Measurements from ENCODE around the gene KCNH5.
"Not testable (repeated sequence)": the region's sequence is repeated elsewhere in the genome, so short reads cannot be mapped to it uniquely, and the experiment has no call there.

The KCNH5 gene

DNA sequence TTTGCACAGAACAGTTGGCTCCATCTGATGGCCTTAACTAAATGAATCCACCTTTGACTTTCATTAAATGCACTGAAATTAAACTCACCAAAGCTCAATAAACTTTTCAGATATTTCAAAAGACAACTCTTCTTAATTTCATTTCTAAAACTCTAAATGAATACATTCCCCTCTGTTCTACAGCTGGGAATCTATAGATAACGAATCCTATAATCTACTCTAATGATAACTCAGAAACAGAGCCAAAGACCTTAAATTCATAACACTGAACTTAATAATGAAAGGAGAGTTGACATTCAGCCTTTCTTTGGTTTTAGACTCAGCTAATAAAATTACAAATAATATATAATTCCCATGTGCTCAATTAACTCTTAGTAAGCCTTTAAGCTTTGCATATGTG is 150.5 kb downstream of the KCNH5 start:
- DNase-seq (ENCODE audit: low spot score) (no peak), FAIRE-seq (no peak)

DNA sequence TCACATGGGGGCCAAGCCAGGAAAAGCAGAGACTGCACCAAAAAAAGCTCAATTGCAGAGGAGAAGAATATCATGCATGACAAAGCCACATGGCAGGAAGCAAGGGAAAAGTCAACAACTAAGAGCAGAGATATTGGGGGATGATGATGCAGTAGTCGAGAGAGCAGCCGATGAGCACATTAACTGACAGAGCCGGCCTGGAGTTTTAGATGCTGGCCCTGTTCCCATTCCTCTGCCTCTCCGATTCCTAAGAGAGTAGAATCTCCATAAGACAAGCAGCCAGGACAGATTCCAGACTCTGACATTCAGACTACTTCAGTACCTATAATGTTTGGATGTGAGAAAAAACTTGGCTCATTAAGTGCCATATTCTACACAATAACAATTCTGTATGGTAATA is 155.9 kb downstream of the KCNH5 start:
- FAIRE-seq (no peak), DNase-seq (ENCODE audit: low spot score) (no peak)

DNA sequence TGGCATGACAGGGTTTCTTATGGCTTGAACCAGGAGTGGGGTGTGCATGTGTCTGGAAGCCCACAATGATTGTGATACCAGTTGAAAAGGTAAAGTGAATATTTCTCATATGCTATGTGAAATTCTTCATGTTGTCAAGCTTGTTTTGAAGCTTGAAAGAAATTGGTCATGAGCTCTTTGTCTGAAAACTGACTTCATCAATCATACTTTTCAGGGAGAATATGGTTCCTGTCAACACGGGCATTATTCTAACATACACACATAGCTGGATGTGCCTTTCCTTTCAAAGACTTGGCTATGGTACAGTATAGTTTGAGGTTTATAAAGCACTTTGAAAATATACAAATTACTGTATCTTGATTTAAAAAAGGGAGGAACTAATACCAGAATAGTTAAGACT is 158.8 kb downstream of the KCNH5 start:
- FAIRE-seq (no peak), DNase-seq (ENCODE audit: low spot score) (no peak)

DNA sequence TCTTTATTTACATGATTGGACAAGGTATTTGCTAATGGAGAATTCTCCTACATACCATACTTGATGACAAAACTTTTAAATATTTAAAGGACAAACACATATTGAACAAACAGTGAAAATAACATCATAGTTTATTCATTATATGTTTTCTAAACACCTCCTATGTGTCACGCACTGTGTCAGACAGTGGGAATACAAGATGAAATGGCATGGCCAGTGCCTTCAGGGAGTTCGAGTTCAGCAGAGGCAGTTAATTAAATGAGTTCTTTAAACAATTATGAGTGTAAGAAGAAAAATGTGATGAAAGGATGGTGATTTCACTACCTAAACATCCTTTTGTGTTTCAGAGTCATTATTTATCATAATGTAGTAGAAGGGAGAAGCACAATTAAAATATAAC is 159.8 kb downstream of the KCNH5 start:
- DNase-seq (ENCODE audit: low spot score) (no peak), FAIRE-seq (no peak)

DNA sequence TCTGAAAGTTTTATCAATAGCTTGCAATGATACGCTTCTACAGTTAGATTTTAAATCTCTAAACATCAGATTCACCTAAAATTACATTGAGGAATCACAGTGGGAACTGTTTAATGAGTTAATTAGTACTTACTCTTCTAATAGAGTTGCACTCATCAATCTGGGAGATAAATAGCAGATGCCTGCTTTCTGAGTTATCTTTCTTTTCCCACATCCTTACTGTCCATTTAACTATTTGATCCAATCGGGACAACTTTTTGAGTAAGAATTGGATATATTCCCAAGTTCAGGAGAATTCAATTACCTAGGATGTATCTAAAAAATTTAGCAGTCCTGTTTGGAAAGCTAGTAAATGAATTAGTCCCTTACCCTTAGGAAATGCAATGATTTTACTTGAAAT is 162.3 kb downstream of the KCNH5 start:
- no peak for DNase-seq (ENCODE audit: low spot score)

DNA sequence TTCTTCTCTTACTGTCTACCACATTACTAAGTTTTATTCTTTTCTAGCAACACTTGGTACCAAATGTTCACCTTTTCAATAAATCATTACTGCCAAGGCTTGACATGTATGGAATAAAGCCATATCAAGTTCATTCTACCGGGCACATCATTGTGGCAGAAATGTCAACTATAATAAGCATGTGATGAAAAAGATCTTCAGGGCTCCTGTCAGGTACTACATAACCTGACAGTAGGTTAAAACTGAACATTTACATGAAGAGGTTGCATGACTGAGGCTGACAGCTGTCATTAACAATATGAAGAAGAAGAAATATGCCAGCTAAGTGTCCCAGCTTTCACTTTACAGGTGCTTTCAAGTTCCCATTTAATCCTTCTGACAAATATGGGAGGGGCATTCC is 178.9 kb downstream of the KCNH5 start:
- FAIRE-seq, result peak; percentile 79

More for the DNA sequence above, 162.3 kb downstream of the KCNH5 start:
- FAIRE-seq, result no peak

DNA sequence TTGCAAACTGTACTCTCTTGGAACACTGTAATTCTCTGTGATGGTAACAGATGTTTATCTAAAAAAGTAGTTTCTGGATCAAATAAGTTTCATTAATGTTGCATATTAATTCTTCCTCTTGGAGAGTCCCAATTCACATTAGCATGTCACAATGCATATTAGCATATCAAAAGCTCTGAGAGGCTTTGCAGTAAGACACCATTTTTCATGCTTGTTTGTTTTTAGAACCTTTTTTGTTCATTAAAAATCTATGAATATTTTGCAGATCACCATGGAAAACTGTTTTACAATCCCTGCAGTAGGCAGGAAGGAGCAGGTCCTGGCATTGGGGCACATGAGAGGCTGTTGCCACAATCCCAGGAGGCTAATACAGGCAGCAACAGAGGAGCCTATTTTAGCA is 180.7 kb downstream of the KCNH5 start:
- no peak for FAIRE-seq
- no peak for DNase-seq (ENCODE audit: low spot score)

More for the DNA sequence above, 178.9 kb downstream of the KCNH5 start:
- DNase-seq (ENCODE audit: low spot score), result no peak

DNA sequence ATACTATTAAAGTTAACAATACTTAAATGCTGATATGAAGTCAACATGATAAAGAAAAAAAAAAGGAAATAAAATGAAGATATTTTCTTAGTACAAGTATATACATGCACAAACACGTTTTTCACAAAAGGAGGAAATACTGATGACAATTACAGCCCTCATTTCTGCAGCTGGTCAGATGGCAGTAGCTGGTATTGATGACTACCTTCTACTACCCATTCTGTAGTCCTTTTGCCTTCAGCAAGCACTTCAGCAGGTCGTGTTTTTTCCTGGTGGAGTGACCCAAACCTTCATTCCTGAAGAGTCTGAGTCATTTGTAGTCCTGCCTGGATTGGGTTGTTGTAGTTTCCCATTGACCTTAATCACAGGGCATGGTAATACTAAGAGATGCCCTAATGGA is 187.2 kb downstream of the KCNH5 start:
- not testable (repeated sequence) for FAIRE-seq; DNase-seq (ENCODE audit: low spot score)

DNA sequence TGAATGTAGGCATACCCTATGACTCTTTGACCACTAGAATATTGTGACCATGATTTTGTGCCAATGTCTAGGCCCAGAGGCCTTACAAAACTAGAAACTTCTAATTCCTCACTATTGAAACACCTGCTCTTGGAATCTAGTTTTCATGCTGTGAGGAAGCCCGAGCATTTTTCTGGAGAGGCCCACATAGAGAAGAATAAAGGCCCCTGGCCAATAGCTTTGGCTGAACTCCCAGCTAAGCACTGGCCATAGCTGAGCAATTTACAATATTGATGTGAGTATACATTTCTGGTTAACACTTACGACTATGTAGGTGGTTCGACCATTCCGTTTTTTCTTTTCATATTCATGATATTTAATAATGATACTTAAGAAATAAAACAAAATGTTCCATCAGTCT is 190.3 kb downstream of the KCNH5 start:
- FAIRE-seq, result no peak
- no peak for DNase-seq (ENCODE audit: low spot score)

DNA sequence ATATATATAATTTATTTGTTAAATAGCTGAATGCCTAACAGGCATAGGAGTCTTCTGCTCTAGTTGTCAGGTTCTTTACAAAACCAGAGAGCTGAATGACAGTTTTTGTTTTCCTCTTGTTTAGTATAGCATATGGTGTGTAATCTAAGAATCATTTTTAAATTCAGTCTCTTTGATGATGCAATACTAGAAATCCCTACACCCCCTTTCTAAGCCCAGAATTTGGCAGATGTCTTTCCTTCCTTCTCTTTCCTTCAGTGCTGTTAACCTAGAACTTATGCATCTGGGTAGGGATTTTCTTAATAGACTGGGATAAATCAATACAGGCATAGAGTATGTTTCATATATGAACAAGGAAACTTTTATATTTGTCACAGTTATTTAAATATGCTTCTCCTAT is 198.1 kb downstream of the KCNH5 start:
- FAIRE-seq (no peak), DNase-seq (ENCODE audit: low spot score) (no peak)

DNA sequence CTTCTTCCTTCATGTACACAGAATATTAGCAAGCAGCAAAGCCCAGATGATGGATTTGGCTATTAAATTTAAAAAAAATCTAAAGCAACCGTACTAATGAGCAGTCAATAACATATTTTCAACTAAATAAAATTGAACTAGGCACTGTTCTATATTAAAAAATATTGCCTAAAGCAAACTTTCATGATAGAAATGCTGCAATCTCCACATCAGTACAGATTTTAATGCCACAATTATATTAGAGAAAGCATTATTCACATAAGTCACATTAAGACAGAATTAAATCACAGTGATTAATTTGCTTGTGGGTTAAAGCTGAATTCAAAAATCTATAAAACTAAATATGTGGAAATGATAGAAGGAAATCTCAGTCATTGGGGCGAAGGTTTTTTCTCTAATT is 200.7 kb downstream of the KCNH5 start:
- DNase-seq (ENCODE audit: low spot score) (no peak), FAIRE-seq (no peak)

DNA sequence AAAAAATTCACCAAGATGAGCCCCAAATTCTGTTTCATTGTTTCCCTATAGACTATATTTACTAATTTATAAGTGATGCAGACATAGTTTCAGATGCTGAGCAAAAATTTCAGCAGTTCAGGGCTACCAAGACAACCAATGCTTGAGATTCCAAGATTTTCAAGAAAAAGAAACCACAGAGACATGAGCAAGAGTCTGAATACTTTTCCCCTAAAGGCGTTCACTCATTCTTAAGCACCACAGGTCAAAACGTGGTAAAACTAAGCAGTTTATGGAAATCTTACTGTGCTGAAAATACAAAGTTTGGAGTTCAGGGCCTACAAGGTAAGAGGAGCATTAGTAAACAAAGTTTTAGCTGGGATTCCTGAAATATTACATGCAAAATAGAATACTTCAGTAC is 221.2 kb downstream of the KCNH5 start:
- FAIRE-seq, result no peak

DNA sequence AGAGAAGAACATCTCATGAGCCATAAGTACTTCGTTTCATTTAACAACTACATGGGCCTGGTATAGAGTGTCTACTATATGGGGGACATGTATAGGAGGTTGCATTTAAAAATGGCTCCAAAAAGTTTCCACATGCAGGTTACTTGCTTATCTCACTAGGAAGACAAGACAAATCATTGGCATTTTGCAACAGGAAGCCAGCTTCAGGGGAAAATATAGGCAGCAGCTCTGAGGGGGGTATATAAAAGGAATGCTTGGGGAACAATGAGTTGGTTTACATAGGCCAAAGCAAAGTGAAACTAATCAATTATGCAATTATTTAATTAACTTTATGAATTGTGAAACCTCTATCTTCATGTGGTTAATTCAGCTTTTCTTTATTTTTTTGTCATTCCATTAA is 225.3 kb downstream of the KCNH5 start:
- no peak for FAIRE-seq
- DNase-seq (ENCODE audit: low spot score), result no peak

More for the DNA sequence above, 221.2 kb downstream of the KCNH5 start:
- DNase-seq (ENCODE audit: low spot score), result no peak

DNA sequence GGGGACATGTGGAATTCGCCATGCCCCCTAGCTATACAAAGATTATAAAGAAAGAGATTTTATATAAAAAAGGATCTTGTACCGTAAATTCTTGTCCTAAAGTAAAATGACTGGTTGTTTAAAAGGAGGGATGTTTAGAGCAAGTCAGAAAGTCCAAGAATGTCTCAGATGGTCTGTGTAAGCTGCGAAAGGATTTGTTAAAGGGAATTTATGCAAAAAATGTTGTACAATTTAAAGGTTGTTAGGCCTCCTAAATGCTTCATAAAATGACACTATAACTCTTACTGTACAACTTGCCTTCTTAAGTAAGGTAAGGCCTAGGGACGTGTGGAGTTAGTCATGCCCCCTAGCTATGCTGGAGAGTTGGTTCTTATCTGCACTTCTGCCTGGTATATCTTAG is 237.6 kb downstream of the KCNH5 start:
- DNase-seq (ENCODE audit: low spot score) (no peak), FAIRE-seq (no peak)

DNA sequence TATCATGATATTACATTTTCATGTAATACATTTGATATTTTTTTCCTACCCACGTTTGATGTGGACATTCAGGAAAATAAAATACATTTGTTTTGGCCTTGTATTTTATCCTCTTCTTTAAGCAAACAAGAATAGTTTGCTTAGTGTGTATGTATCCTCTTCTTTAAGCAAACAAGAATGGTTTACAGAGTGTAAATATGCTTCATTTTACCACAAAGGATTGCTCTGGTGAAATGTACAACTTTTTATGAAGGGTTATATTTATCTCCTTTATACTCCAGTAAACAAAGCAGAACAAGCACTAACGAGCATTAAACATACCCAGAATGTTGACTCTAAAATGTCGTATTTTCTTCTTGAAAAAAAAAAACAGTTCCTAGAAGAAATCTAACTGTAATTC is 244.7 kb downstream of the KCNH5 start:
- DNase-seq (ENCODE audit: low spot score) (no peak), FAIRE-seq (peak; percentile 32)

DNA sequence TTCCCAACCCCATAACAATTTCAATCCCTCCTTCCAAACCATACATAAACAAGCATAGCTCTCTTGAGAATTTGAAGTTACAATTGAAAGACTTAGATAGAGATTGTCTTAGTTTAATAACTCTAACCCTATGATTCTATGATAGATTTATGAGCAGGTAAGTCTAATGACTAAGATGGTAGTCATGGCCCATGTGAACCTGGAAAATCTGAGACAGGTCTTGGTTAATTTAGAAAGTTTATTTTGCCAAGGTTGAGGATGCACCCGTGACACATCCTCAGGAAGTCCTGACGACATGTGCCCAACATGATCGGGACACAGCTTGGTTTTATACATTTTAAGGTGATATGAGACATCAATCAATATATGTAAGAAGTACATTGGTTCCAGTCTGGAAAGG is 248.8 kb downstream of the KCNH5 start:
- no peak for DNase-seq (ENCODE audit: low spot score)
- FAIRE-seq, result no peak

DNA sequence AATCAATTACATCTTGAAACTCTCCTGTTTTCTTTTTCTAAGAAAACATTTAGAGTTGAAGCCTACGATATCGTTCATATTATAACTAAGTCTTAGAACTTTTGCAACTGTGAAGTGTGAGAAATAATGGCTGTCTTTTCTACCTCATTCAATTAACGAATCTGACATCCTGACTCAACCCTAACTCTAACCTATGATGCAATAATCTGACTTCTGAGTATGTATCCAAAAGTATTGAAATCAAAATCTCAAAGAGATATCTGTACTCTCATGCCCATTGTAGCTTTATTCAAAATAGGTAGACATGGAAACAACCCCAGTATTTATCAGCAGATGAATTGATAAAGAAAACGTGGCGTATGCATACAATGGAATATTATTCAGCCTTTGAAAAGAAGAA is 252.7 kb downstream of the KCNH5 start:
- FAIRE-seq (no peak), DNase-seq (ENCODE audit: low spot score) (no peak)

DNA sequence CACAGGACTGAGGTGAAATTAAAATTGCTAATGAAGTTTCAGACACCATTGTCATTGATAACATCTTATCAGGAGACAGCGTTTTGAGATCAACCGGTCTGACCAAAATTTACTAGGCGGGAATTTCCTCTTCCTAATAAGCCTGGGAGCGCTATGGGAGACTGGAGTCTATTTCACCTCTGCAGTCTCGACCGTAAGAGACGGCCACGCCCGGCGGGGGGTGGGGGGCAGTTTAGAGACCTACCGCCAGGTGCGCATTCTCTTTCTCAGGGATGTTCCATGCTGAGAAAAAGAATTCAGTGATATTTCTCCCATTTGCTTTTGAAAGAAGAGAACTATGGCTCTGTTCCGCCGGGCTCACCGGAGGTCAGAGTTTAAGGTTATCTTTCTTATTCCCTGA is 263.9 kb downstream of the KCNH5 start:
- not testable (repeated sequence) for DNase-seq (ENCODE audit: low spot score); FAIRE-seq

DNA sequence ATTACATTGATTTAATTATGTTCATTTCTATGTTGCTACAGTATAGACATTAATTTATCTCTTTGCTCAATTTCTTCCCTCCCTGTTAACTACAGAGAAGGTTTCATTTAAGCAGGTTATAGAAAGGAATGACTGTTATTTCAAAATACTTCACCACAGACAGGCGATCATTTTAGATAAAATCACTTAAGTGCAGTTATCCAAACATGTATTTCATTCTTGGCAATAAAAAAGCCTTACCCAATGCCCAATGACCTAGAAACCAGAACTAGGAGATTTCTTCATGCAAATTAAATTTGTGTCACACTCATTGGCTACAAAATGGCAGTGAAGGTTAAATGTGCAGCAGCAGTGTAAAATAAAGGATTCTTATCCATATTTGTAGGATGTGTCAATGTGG is 266.4 kb downstream of the KCNH5 start:
- FAIRE-seq (no peak), DNase-seq (ENCODE audit: low spot score) (no peak)

DNA sequence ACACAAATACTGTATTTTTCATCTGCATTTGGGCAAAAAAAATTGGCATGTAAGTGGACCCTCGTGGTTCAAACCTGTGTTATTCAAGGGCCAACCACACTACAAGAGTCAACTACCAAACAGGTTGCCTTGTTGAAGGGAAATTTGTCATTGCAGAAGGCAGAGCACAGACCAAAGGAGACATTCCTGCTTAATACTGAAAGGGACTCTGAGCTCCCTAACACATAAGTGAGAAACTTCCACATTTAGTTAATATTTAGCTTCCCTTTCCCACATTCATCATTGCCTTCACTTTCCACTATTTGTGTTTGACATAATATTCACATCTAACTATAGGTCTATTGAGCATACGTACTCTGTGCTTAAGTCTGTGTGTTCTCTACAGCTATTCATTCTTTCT is 266.9 kb downstream of the KCNH5 start:
- FAIRE-seq (peak; percentile 79), DNase-seq (ENCODE audit: low spot score) (no peak)

DNA sequence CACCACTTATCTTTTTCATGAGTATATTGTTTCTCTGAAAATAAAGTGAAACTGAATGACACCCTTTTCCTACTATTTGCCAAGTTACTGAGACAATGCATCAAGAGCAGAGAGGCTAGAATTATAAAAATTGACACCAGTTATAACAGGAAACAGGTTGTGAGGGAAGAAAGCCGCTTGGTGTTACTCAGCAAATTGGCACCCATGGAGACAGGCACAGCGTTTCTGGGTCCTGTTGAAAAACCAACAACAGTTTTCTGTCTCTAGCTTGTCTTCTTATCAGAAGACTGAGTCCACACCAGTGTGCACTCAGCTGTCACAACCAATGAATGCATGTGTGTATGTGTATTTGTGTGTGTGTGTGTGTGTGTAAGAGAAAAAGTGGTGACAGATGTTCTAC is 267.7 kb downstream of the KCNH5 start:
- FAIRE-seq, result peak; percentile 92
- DNase-seq (ENCODE audit: low spot score), result no peak

DNA sequence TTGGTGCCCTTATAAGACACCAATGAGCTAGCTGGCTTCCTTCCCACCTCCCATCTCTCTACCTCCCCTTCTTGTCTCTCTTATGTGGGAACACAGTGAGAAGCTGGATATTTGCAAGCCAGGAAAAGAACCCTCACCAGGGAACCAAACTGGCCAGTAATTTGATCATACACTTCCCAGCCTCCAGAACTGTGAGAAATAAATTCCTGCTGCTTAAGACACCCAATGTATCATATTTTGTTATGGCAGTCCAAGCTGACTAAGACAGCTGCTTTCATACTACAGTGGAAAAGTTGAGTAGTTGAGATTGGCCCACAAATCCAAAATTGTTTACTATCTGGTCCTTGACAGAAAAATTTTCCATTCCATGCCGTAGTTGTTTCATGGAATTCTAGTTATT is 269.0 kb downstream of the KCNH5 start:
- FAIRE-seq (no peak), DNase-seq (ENCODE audit: low spot score) (no peak)

DNA sequence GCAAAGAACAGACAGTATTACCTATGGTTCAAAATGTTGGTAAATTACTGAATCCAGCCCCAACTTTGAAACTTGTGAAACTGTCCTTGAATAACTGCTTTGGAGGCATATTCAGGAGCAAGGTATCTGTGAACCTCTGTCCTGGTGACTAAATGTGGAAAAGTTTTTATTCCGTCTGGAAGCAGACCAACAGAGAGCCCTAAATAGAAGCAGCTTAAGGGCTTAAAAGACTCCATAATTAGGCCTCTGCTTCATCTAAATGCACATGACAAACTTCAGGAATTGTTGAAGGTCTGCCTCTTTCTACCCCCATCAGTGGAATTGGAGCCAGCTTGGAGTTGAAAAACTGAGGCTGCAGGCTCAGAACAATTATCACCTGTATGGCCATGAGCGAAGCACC is 276.5 kb downstream of the KCNH5 start:
- FAIRE-seq (no peak), DNase-seq (ENCODE audit: low spot score) (no peak)

DNA sequence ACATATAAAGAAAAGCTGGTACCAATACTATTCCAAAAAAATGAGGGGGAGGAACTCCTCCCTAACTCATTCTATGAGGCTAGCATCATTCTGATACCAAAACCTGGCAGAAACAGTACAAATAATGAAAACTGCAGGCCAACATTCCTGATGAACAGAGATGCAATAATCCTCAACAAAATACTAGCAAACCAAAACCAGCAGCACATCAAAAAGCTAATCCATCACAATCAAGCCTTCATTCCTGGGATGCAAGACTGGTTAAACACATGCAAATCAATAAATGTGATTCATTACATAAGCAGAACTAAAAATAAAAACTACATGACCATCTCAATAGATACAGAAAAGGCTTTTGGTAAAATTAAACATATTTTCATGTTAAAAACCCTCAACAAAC is 281.3 kb downstream of the KCNH5 start:
- FAIRE-seq (no peak), DNase-seq (ENCODE audit: low spot score) (no peak)
